HG03342 (cell line): ENCODE measurements around the gene CFC1B.
"Not testable (repeated sequence)": the region's sequence is repeated elsewhere in the genome, so short reads cannot be mapped to it uniquely, and the experiment has no call there.

ENCODE experiments used
- ATAC-seq: cut with Tn5 transposase; IDR thresholded peaks from one replicate; pipeline ENCODE4 v1.9.1; 2021; ENCODE audit warnings: mild to moderate bottlenecking, moderate library complexity; ENCODE audit not compliant: unreplicated experiment

The CFC1B gene

GRCh38 chr2:130520992-130521391, at the start of gene CFC1B:
Gene CFC1B, plus strand, starts transcription at chr2:130521222. Its CDS starts 263 bp downstream, at chr2:130521485.
- ATAC-seq = not testable (repeated sequence)

GRCh38 chr2:130491073-130491472, 29.9 kb upstream of the CFC1B start:
- ATAC-seq = not testable (repeated sequence)

GRCh38 chr2:130509228-130509627, 11.8 kb upstream of the CFC1B start, which contains the start of gene POTEI:
Gene POTEI, minus strand, starts transcription at chr2:130509328. Its CDS starts 93 bp downstream, at chr2:130509235.
- not testable (repeated sequence) for ATAC-seq

GRCh38 chr2:130510807-130511746, 9.9 kb upstream of the CFC1B start:
- ATAC-seq = not testable (repeated sequence)

GRCh38 chr2:130511747-130512451, 9.1 kb upstream of the CFC1B start:
- ATAC-seq = not testable (repeated sequence)

GRCh38 chr2:130518516-130519106, 2.4 kb upstream of the CFC1B start:
- not testable (repeated sequence) for ATAC-seq

- not testable (repeated sequence) for ATAC-seq
Measured at GRCh38 chr2:130522390-130522789, 1.4 kb downstream of the CFC1B start.

GRCh38 chr2:130527365-130527967, 6.4 kb downstream of the CFC1B start:
- not testable (repeated sequence) for ATAC-seq

- ATAC-seq = not testable (repeated sequence)
Measured at GRCh38 chr2:130529545-130529944, 8.5 kb downstream of the CFC1B start.

- not testable (repeated sequence) for ATAC-seq
Measured at GRCh38 chr2:130530212-130530611, 9.2 kb downstream of the CFC1B start.

GRCh38 chr2:130531225-130531624, 10.2 kb downstream of the CFC1B start:
- ATAC-seq = peak; percentile 57

GRCh38 chr2:130531672-130532071, 10.7 kb downstream of the CFC1B start:
- not testable (repeated sequence) for ATAC-seq

- ATAC-seq = not testable (repeated sequence)
Measured at GRCh38 chr2:130536654-130537053, 15.6 kb downstream of the CFC1B start.

GRCh38 chr2:130538271-130538670, 17.2 kb downstream of the CFC1B start:
- not testable (repeated sequence) for ATAC-seq

GRCh38 chr2:130542789-130543188, 21.8 kb downstream of the CFC1B start:
- ATAC-seq = not testable (repeated sequence)

GRCh38 chr2:130543785-130544528, 22.9 kb downstream of the CFC1B start:
- ATAC-seq = not testable (repeated sequence)

- ATAC-seq = not testable (repeated sequence)
Measured at GRCh38 chr2:130544978-130545377, 24.0 kb downstream of the CFC1B start.

GRCh38 chr2:130548418-130548817, 27.4 kb downstream of the CFC1B start:
- not testable (repeated sequence) for ATAC-seq

- ATAC-seq = not testable (repeated sequence)
Measured at GRCh38 chr2:130549475-130549874, 28.5 kb downstream of the CFC1B start.

GRCh38 chr2:130554178-130554577, 33.2 kb downstream of the CFC1B start:
- not testable (repeated sequence) for ATAC-seq
